Parathyroid adenoma (tissue), 2 donors: ENCODE measurements around the gene CEP112.

Source experiments
- H2AFZ ChIP-seq: fragments of 300-600 bp; sonication (generic); one replicate; pipeline ENCODE4 v1.7.0; 2017; ENCODE audit warnings: antibody characterized with exemption, mild to moderate bottlenecking
- H3K27ac ChIP-seq: fragments of 300-600 bp; sonication (generic); one replicate; pipeline ENCODE4 v1.7.0; 2017
- H3K27me3 ChIP-seq: fragments of 300-600 bp; sonication (generic); one replicate; pipeline ENCODE4 v1.7.0; 2017; ENCODE audit warnings: low read length; ENCODE audit not compliant: control insufficient read depth, insufficient read depth
- H3K36me3 ChIP-seq: fragments of 300-600 bp; sonication (generic); one replicate; pipeline ENCODE4 v1.7.0; 2017; ENCODE audit warnings: low read length; ENCODE audit not compliant: control insufficient read depth, insufficient read depth
- H3K4me1 ChIP-seq: fragments of 300-600 bp; sonication (generic); one replicate; pipeline ENCODE4 v1.7.0; 2017; ENCODE audit warnings: control low read depth
- H3K4me2 ChIP-seq: fragments of 300-600 bp; sonication (generic); one replicate; pipeline ENCODE4 v1.7.0; 2017; ENCODE audit warnings: low read length
- H3K4me3 ChIP-seq: fragments of 300-600 bp; sonication (generic); one replicate; pipeline ENCODE4 v1.7.0; 2017; ENCODE audit warnings: low read depth, low read length
- H3K79me2 ChIP-seq: fragments of 300-600 bp; sonication (generic); one replicate; pipeline ENCODE4 v1.7.0; 2017; ENCODE audit warnings: control low read depth
- H3K9ac ChIP-seq: fragments of 300-600 bp; sonication (generic); one replicate; pipeline ENCODE4 v1.7.0; 2017; ENCODE audit warnings: mild to moderate bottlenecking
- H3K9me3 ChIP-seq: fragments of 300-600 bp; sonication (generic); one replicate; pipeline ENCODE4 v1.7.0; 2017; ENCODE audit warnings: low read length; ENCODE audit not compliant: control insufficient read depth
- CTCF ChIP-seq: fragments of 300-600 bp; sonication (generic); IDR thresholded peaks from one replicate; pipeline ENCODE4 v1.7.0; 2017; ENCODE audit warnings: antibody characterized with exemption, mild to moderate bottlenecking
- donor health status: primary hyperparathyroidism.

CEP112 gene

GRCh38 chr17:66040402-66040801 is 151.5 kb downstream of the CEP112 start:
- H3K4me3 ChIP-seq, result no peak overlapping the region
- H3K36me3 ChIP-seq, result no peaks in the 10 kb centered on the region
- no peak overlapping the region for H3K9ac ChIP-seq
- no peaks in the 10 kb centered on the region for H3K4me1 ChIP-seq
- no peaks in the 10 kb centered on the region for H3K79me2 ChIP-seq
- no peaks in the 10 kb centered on the region for H3K27me3 ChIP-seq
- no peak for TF ChIP-seq CTCF
- no peaks in the 10 kb centered on the region for H3K9me3 ChIP-seq
- no peak overlapping the region for H3K27ac ChIP-seq
- H2AFZ ChIP-seq, result no peak overlapping the region
- no peak overlapping the region for H3K4me2 ChIP-seq

- H3K27ac ChIP-seq, result no peak overlapping the region
- H3K27me3 ChIP-seq, result no peaks in the 10 kb centered on the region
- no peak overlapping the region for H3K9ac ChIP-seq
- no peak overlapping the region for H3K4me3 ChIP-seq
- H3K4me2 ChIP-seq, result no peak overlapping the region
- no peak for TF ChIP-seq CTCF
- no peaks in the 10 kb centered on the region for H3K4me1 ChIP-seq
- H3K9me3 ChIP-seq, result no peaks in the 10 kb centered on the region
- H3K79me2 ChIP-seq, result no peaks in the 10 kb centered on the region
- no peaks in the 10 kb centered on the region for H3K36me3 ChIP-seq
- no peak overlapping the region for H2AFZ ChIP-seq
Observed at GRCh38 chr17:66038125-66038524, 153.8 kb downstream of the CEP112 start.

- Histone ChIP-seq H3K79me2 (no peaks in the 10 kb centered on the region), H2AFZ (no peak overlapping the region), H3K27me3 (no peaks in the 10 kb centered on the region), H3K9ac (no peak overlapping the region), H3K4me2 (no peak overlapping the region), H3K4me1 (no peaks in the 10 kb centered on the region), H3K36me3 (no peaks in the 10 kb centered on the region), H3K9me3 (no peaks in the 10 kb centered on the region), H3K27ac (no peak overlapping the region), H3K4me3 (no peak overlapping the region)
- TF ChIP-seq CTCF, result no peak
Observed at GRCh38 chr17:66037221-66037620, 154.7 kb downstream of the CEP112 start.

DNA sequence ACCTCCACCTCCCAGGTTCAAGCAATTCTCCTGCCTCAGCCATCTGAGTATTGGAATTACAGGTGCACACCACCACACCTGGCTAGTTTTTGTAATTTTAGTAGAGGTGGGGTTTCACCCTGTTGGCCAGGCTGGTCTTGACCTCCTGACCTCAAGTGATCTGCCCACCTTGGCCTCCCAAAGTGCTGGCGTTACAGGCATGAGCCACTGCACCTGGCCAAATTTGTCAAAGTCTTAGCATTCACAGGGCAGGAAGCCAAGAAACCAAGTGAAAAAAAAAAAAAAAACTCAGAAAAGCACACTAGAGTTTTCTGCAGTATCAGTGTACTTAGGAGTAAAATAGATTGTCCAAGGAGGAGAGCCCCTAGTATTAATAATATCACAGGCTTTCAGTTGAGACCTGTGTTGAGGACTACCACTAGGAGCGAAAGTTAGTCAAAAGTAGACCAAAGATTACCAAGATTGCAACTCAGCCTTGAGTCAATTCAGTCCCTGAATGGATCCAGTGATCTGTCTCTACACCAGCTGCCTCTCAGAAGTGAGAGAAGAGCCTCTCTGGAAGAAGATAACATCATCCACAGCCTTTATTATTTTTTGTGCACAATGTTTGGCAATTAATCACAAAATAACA is 159.7 kb downstream of the CEP112 start:
- no peak overlapping the region for H3K4me2 ChIP-seq
- H3K36me3 ChIP-seq, result no peaks in the 10 kb centered on the region
- H3K27ac ChIP-seq, result no peak overlapping the region
- no peaks in the 10 kb centered on the region for H3K27me3 ChIP-seq
- H3K79me2 ChIP-seq, result no peaks in the 10 kb centered on the region
- H3K9me3 ChIP-seq, result no peaks in the 10 kb centered on the region
- H3K4me1 ChIP-seq, result no peaks in the 10 kb centered on the region
- no peak overlapping the region for H3K9ac ChIP-seq
- H2AFZ ChIP-seq, result no peak overlapping the region
- no peak overlapping the region for H3K4me3 ChIP-seq
- TF ChIP-seq CTCF, result no peak

GRCh38 chr17:66025551-66025950 is 166.4 kb downstream of the CEP112 start:
- no peak for TF ChIP-seq CTCF
- no peaks in the 10 kb centered on the region for H3K27me3 ChIP-seq
- no peak overlapping the region for H3K4me2 ChIP-seq
- no peak overlapping the region for H3K9ac ChIP-seq
- H3K9me3 ChIP-seq, result no peaks in the 10 kb centered on the region
- no peak overlapping the region for H2AFZ ChIP-seq
- H3K27ac ChIP-seq, result no peak overlapping the region
- no peaks in the 10 kb centered on the region for H3K79me2 ChIP-seq
- no peaks in the 10 kb centered on the region for H3K36me3 ChIP-seq
- H3K4me1 ChIP-seq, result no peaks in the 10 kb centered on the region
- H3K4me3 ChIP-seq, result no peak overlapping the region
